Kidney (tissue), 14 donors: Measurements from ENCODE around the gene TMEM186. TPM values are rescaled to one million over a fixed set of nuclear protein-coding genes. Genes with fewer than 3 reads are reported as not detected.

Experiments
- DNase-seq, 5 donors: peaks; one replicate each; pipeline ENCODE4 v3.0.0-alpha.2; 2013 to 2020
- FAIRE-seq: peaks from 2 replicates; lab custom pipeline; 2012; peaks lifted over from hg19 to GRCh38; lab: Jason Lieb, UNC
- H3K27ac ChIP-seq, 2 donors: one replicate each; pipeline ENCODE4 v1.7.0; 2013; ENCODE audit warnings: low read depth in 2 of 2, low read length in 2 of 2, inconsistent platforms in 1 of 2
- H3K27me3 ChIP-seq: one replicate; pipeline ENCODE4 v1.7.1; 2013; ENCODE audit warnings: low read length, inconsistent platforms; ENCODE audit not compliant: control insufficient read depth, insufficient read depth
- H3K36me3 ChIP-seq, 3 donors: one replicate each; pipeline versions ENCODE4 v1.7.0 to v1.7.1; 2013; ENCODE audit warnings: low read length in 3 of 3, control low read depth in 1 of 3, inconsistent platforms in 1 of 3; ENCODE audit not compliant: insufficient read depth in 3 of 3, control insufficient read depth in 2 of 3
- H3K4me1 ChIP-seq, 3 donors: one replicate each; pipeline versions ENCODE4 v1.7.0 to v1.7.1; 2013; ENCODE audit warnings: low read length in 3 of 3, inconsistent platforms in 1 of 3, low read depth in 1 of 3; ENCODE audit not compliant: control insufficient read depth in 2 of 3, insufficient read depth in 2 of 3
- H3K4me3 ChIP-seq, 3 donors: one replicate each; pipeline versions ENCODE4 v1.7.0 to v1.8.1; 2013; ENCODE audit warnings: low read length in 3 of 3, control low read depth in 1 of 3, inconsistent platforms in 1 of 3
- H3K9ac ChIP-seq, 3 donors: one replicate each; pipeline versions ENCODE4 v1.7.0 to v1.7.1; 2013; ENCODE audit warnings: low read length in 3 of 3, control low read depth in 1 of 3, inconsistent platforms in 1 of 3
- H3K9me3 ChIP-seq, 3 donors: one replicate each; pipeline versions ENCODE4 v1.7.0 to v1.7.1; 2013; ENCODE audit warnings: low read length in 3 of 3, control low read depth in 1 of 3, inconsistent platforms in 1 of 3; ENCODE audit not compliant: control insufficient read depth in 2 of 3, insufficient read depth in 1 of 3
- CTCF ChIP-seq: IDR thresholded peaks from 3 replicates; pipeline ENCODE4 v1.5.1; 2012; ENCODE audit warnings: mild to moderate bottlenecking, moderate library complexity, borderline replicate concordance; ENCODE audit not compliant: insufficient read depth; ENCODE audit errors: extremely low read depth
- intact Hi-C: fragments of 100-400 bp; cut with DNase I; formaldehyde crosslinking; loops from one replicate; pipeline ENCODE4 v1.11.1; 2022
- polyA plus RNA-seq: library from polyadenylated mRNA; stranded (reverse); fragments of 350-450 nt; fragmentation: Illumina TruSeq; extraction: RNeasy Lipid Tissue Mini Kit (QIAGEN cat#74804); gene quantifications from one replicate; pipeline ENCODE4 v1.2.3, GENCODE V29; 2014; ENCODE audit warnings: low read depth, low replicate concordance; ENCODE audit not compliant: insufficient read depth
- total RNA-seq: library from RNA; stranded (reverse); fragmentation: NEBNext Ultra II Directional; extraction: Animal tissue kit (Norgen Biotek cat#: 25700); gene quantifications from one replicate; pipeline ENCODE4 v1.2.1, GENCODE V29; 2021
- donor health status: control.
- donor health status: control.
- donor health status: control.
- donor health status: control.
- donor health status: control.
- donor health status: DM: yes; HTN: yes; CAD: no.
- donor health status: Normal renal cell carcinoma (clear cell type).

The TMEM186 gene
- total and polyA plus RNA-seq, 2 donors from 2014 or later: 11.0 to 20.2 TPM

GRCh38 chr16:8832717-8833105, 35.3 kb upstream of the TMEM186 start:
- no peaks in the 10 kb centered on the region for H3K27me3 ChIP-seq
- FAIRE-seq: no peak

GRCh38 chr16:8831871-8832716, 34.7 kb upstream of the TMEM186 start:
- no peaks in the 10 kb centered on the region for H3K27me3 ChIP-seq
- no peak overlapping the region for H3K9ac ChIP-seq
- peaks cover 0 to 16% (median 0%) of the 10 kb centered on the region in 3 donors for H3K36me3 ChIP-seq
- H3K4me3 ChIP-seq: no peak overlapping the region
- H3K9me3 ChIP-seq: no peaks in the 10 kb centered on the region
- FAIRE-seq (no peak), DNase-seq (peak in 1 of 5 donors; percentile 14)
- H3K27ac ChIP-seq: no peak overlapping the region
- intact Hi-C loops: no loop called here
- TF ChIP-seq CTCF: no peak
- no peaks in the 10 kb centered on the region for H3K4me1 ChIP-seq

More at GRCh38 chr16:8832717-8833105, 35.3 kb upstream of the TMEM186 start:
- intact Hi-C loops: no loop called here
- TF ChIP-seq CTCF: no peak
- H3K9ac ChIP-seq: no peak overlapping the region
- peaks cover 0 to 16% (median 0%) of the 10 kb centered on the region in 3 donors for H3K36me3 ChIP-seq
- H3K27ac ChIP-seq: no peak overlapping the region
- H3K9me3 ChIP-seq: no peaks in the 10 kb centered on the region
- no peaks in the 10 kb centered on the region for H3K4me1 ChIP-seq
- no peak for DNase-seq
- no peak overlapping the region for H3K4me3 ChIP-seq

- peaks cover 0 to 16% (median 0%) of the 10 kb centered on the region in 3 donors for H3K36me3 ChIP-seq
- no peak for TF ChIP-seq CTCF
- no peaks in the 10 kb centered on the region for H3K4me1 ChIP-seq
- DNase-seq (no peak), FAIRE-seq (no peak)
- no peak overlapping the region for H3K4me3 ChIP-seq
- H3K27me3 ChIP-seq: no peaks in the 10 kb centered on the region
- no peak overlapping the region for H3K27ac ChIP-seq
- no peaks in the 10 kb centered on the region for H3K9me3 ChIP-seq
- H3K9ac ChIP-seq: no peak overlapping the region
- intact Hi-C loops: no loop called here
These were observed 34.0 kb upstream of the TMEM186 start for GRCh38 chr16:8831450-8831849.
